HEK293 (cell line): ENCODE results near the gene RNASEH2B.
A peak's percentile ranks its signal among the peaks of the same experiment; 100 is the strongest.

Experiments
- CTCF ChIA-PET: fragments of 350-600 bp; formaldehyde crosslinking; extraction: SDS; loops from one replicate; lab custom pipeline; 2021; ENCODE audit warnings: antibody characterized with exemption; lab: Yijun Ruan, JAX
- POLR2A ChIA-PET: fragments of 300-600 bp; formaldehyde crosslinking; extraction: SDS; loops from one replicate; lab custom pipeline; 2020; ENCODE audit warnings: antibody characterized with exemption, inconsistent platforms; lab: Yijun Ruan, JAX
- H3K27ac ChIP-seq: fragments of 200-500 bp; sonication (Bioruptor generic); 2 replicates; pipeline ENCODE4 v1.5.1; 2014; ENCODE audit warnings: low read depth, low read length, control low read depth, inconsistent platforms; ENCODE audit errors: extremely low read depth
- H3K36me3 ChIP-seq, 2 experiments: fragments of 200-500 bp in 1 of 2; sonication (Bioruptor generic) in 1 of 2; 1 replicate in 1 of 2; 2 replicates in 1 of 2; pipeline ENCODE4 v1.5.1; 2014 to 2017; ENCODE audit warnings: inconsistent platforms in 2 of 2, low read length in 2 of 2; ENCODE audit not compliant: control insufficient read depth in 2 of 2, insufficient read depth in 1 of 2
- H3K4me1 ChIP-seq: fragments of 200-500 bp; sonication (Bioruptor generic); 2 replicates; pipeline ENCODE4 v1.5.1; 2014; ENCODE audit warnings: mild to moderate bottlenecking, low read length, inconsistent platforms; ENCODE audit not compliant: control insufficient read depth, insufficient read depth
- H3K4me3 ChIP-seq: 2 replicates; pipeline ENCODE4 v1.5.1; 2011; ENCODE audit warnings: low read depth, mild to moderate bottlenecking, control low read depth, low read length, moderate library complexity
- H3K9me3 ChIP-seq: fragments of 200-500 bp; sonication (Bioruptor generic); 2 replicates; pipeline ENCODE4 v1.5.1; 2014; ENCODE audit warnings: low read depth, low read length, inconsistent platforms; ENCODE audit not compliant: control insufficient read depth, insufficient read depth
- KLF9 ChIP-seq: fragments of 450-650 bp; formaldehyde crosslinking; IDR thresholded peaks from 2 replicates; pipeline ENCODE4 v1.5.1; 2016; ENCODE audit warnings: missing biosample characterization, missing genetic modification characterization, low read depth
- SETDB1 ChIP-seq: IDR thresholded peaks from one replicate; pipeline ENCODE4 v1.6.1; 2017; ENCODE audit warnings: mild to moderate bottlenecking, low read length, moderate library complexity, mixed read lengths; ENCODE audit not compliant: insufficient read length
- ZBTB1 ChIP-seq: fragments of 450-650 bp; formaldehyde crosslinking; IDR thresholded peaks from 2 replicates; pipeline ENCODE4 v1.5.1; 2016; ENCODE audit warnings: missing biosample characterization, missing genetic modification characterization
- ZBTB20 ChIP-seq: fragments of 450-650 bp; formaldehyde crosslinking; IDR thresholded peaks from 2 replicates; pipeline ENCODE4 v1.5.1; 2016; ENCODE audit warnings: missing biosample characterization, missing genetic modification characterization
- ZNF112 ChIP-seq: fragments of 450-650 bp; formaldehyde crosslinking; IDR thresholded peaks from 2 replicates; pipeline ENCODE4 v1.5.0; 2017; ENCODE audit warnings: missing biosample characterization, missing genetic modification characterization
- ZNF146 ChIP-seq: fragments of 450-650 bp; formaldehyde crosslinking; IDR thresholded peaks from 2 replicates; pipeline ENCODE4 v1.5.1; 2016; ENCODE audit warnings: missing biosample characterization, missing genetic modification characterization
- ZNF239 ChIP-seq: fragments of 450-650 bp; formaldehyde crosslinking; IDR thresholded peaks from 2 replicates; pipeline ENCODE4 v1.5.1; 2016; ENCODE audit warnings: missing biosample characterization, missing genetic modification characterization
- ZNF423 ChIP-seq: fragments of 450-650 bp; formaldehyde crosslinking; IDR thresholded peaks from 2 replicates; pipeline ENCODE4 v1.5.1; 2016; ENCODE audit warnings: missing biosample characterization, missing genetic modification characterization
- ZNF473 ChIP-seq: fragments of 450-650 bp; formaldehyde crosslinking; IDR thresholded peaks from 2 replicates; pipeline ENCODE4 v1.5.1; 2017; ENCODE audit warnings: missing biosample characterization, missing genetic modification characterization
- ZNF514 ChIP-seq: fragments of 450-650 bp; formaldehyde crosslinking; IDR thresholded peaks from 2 replicates; pipeline ENCODE4 v1.5.1; 2016; ENCODE audit warnings: missing biosample characterization, missing genetic modification characterization
- ZNF791 ChIP-seq: fragments of 450-650 bp; formaldehyde crosslinking; IDR thresholded peaks from 2 replicates; pipeline ENCODE4 v1.5.1; 2016; ENCODE audit warnings: missing biosample characterization, missing genetic modification characterization
- TF ChIP-seq, protein P1 (sequence below): fragments of 450-650 bp; formaldehyde crosslinking; IDR thresholded peaks from 2 replicates; pipeline ENCODE4 v1.5.1; 2017; ENCODE audit warnings: missing biosample characterization, missing genetic modification characterization
- TF ChIP-seq, protein P2 (sequence below): fragments of 450-650 bp; formaldehyde crosslinking; IDR thresholded peaks from 2 replicates; pipeline ENCODE4 v1.5.1; 2017; ENCODE audit warnings: missing biosample characterization, missing genetic modification characterization
- TF ChIP-seq, protein P3 (sequence below): fragments of 450-650 bp; IDR thresholded peaks from 2 replicates; pipeline ENCODE4 v1.5.1; 2018; ENCODE audit warnings: missing biosample characterization, missing genetic modification characterization

RNASEH2B gene

DNA sequence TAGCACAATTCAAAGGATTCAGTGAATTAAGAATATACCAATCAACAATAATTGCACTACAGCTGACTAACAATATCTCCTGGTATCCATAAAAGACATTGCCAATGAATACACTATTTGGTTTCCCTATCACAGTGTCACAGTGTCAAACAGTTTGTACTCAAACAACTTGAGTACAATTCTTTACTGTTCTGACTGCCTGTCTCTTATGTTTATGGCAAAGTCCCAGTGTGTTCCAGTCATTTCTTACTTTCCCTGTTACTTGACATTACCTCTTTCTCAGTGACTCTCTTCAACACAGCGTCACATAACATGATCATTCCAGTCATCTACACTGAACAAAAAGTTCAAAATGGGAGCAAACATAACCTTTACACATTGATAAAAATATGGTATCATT is 21.2 kb upstream of the RNASEH2B start:
- CTCF ChIA-PET: interaction anchor here (0.5 kb wide), 1 partner anchor 248 kb away, joined by 4 read pairs; no protein-coding TSS in a partner anchor
- POLR2A ChIA-PET: no interaction called here
- H3K27ac ChIP-seq: no peak overlapping the region
- no peak overlapping the region for H3K4me3 ChIP-seq
- no peaks in the 10 kb centered on the region for H3K9me3 ChIP-seq
- TF ChIP-seq, protein P1, sequence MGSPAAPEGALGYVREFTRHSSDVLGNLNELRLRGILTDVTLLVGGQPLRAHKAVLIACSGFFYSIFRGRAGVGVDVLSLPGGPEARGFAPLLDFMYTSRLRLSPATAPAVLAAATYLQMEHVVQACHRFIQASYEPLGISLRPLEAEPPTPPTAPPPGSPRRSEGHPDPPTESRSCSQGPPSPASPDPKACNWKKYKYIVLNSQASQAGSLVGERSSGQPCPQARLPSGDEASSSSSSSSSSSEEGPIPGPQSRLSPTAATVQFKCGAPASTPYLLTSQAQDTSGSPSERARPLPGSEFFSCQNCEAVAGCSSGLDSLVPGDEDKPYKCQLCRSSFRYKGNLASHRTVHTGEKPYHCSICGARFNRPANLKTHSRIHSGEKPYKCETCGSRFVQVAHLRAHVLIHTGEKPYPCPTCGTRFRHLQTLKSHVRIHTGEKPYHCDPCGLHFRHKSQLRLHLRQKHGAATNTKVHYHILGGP: peak; percentile 2; the same call in 1 of the 2 replicates
- no peak for TF ChIP-seq ZNF791 (tag by site-specific recombination)
- H3K36me3 ChIP-seq: no peaks in the 10 kb centered on the region
- no peaks in the 10 kb centered on the region for H3K4me1 ChIP-seq

GRCh38 chr13:50889317-50889716 is 20.3 kb upstream of the RNASEH2B start:
- POLR2A ChIA-PET: interaction anchor here (1.1 kb wide), 1 partner anchor 20 kb away, joined by 4 read pairs; the partner anchor contains the start of gene RNASEH2B
- no peaks in the 10 kb centered on the region for H3K36me3 ChIP-seq
- TF ChIP-seq ZNF423 (no peak), ZNF239 (tag by site-specific recombination) (no peak), ZNF146 (tag by site-specific recombination) (no peak), ZNF473 (tag by site-specific recombination) (no peak), ZBTB20 (tag by site-specific recombination) (no peak), KLF9 (tag by site-specific recombination) (no peak), ZBTB1 (tag by site-specific recombination) (no peak), ZNF514 (tag by site-specific recombination) (no peak)
- TF ChIP-seq, protein P2, sequence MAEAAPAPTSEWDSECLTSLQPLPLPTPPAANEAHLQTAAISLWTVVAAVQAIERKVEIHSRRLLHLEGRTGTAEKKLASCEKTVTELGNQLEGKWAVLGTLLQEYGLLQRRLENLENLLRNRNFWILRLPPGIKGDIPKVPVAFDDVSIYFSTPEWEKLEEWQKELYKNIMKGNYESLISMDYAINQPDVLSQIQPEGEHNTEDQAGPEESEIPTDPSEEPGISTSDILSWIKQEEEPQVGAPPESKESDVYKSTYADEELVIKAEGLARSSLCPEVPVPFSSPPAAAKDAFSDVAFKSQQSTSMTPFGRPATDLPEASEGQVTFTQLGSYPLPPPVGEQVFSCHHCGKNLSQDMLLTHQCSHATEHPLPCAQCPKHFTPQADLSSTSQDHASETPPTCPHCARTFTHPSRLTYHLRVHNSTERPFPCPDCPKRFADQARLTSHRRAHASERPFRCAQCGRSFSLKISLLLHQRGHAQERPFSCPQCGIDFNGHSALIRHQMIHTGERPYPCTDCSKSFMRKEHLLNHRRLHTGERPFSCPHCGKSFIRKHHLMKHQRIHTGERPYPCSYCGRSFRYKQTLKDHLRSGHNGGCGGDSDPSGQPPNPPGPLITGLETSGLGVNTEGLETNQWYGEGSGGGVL (tag by site-specific recombination): no peak
- TF ChIP-seq, protein P3, sequence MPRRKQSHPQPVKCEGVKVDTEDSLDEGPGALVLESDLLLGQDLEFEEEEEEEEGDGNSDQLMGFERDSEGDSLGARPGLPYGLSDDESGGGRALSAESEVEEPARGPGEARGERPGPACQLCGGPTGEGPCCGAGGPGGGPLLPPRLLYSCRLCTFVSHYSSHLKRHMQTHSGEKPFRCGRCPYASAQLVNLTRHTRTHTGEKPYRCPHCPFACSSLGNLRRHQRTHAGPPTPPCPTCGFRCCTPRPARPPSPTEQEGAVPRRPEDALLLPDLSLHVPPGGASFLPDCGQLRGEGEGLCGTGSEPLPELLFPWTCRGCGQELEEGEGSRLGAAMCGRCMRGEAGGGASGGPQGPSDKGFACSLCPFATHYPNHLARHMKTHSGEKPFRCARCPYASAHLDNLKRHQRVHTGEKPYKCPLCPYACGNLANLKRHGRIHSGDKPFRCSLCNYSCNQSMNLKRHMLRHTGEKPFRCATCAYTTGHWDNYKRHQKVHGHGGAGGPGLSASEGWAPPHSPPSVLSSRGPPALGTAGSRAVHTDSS (tag by site-specific recombination): no peak
- H3K4me1 ChIP-seq: no peaks in the 10 kb centered on the region
- no peaks in the 10 kb centered on the region for H3K9me3 ChIP-seq
- CTCF ChIA-PET: interaction anchor here (0.7 kb wide), 1 partner anchor 1150 kb away, joined by 4 read pairs; no protein-coding TSS in a partner anchor
- no peak overlapping the region for H3K4me3 ChIP-seq
- no peak overlapping the region for H3K27ac ChIP-seq

- POLR2A ChIA-PET: interaction anchor here (1.1 kb wide), 1 partner anchor 19 kb away, joined by 3 read pairs; the partner anchor contains the start of gene RNASEH2B
- TF ChIP-seq SETDB1: no peak
- 0 out of 2 replicates have a peak, but pooled peaks have one; percentile 43 for TF ChIP-seq ZNF112 (tag by site-specific recombination)
- Histone ChIP-seq H3K27ac (no peak overlapping the region), H3K36me3 (no peaks in the 10 kb centered on the region), H3K4me3 (no peak overlapping the region), H3K4me1 (no peaks in the 10 kb centered on the region), H3K9me3 (no peaks in the 10 kb centered on the region)
- CTCF ChIA-PET: interaction anchor here (0.6 kb wide), 1 partner anchor 14 kb away, joined by 4 read pairs; no protein-coding TSS in a partner anchor
Measured at GRCh38 chr13:50891206-50891605, 18.4 kb upstream of the RNASEH2B start.
